ENCODE results near the gene SLC7A11.
"Not testable (repeated sequence)": the region's sequence is repeated elsewhere in the genome, so short reads cannot be mapped to it uniquely, and the experiment has no call there.

Gene SLC7A11

GRCh38 chr4:138241281-138242075 lies 671 bp downstream of the SLC7A11 start:
- DNase-seq: peak; percentile 18

GRCh38 chr4:138239491-138239890 lies 2.7 kb downstream of the SLC7A11 start:
- DNase-seq: no peak

DNA sequence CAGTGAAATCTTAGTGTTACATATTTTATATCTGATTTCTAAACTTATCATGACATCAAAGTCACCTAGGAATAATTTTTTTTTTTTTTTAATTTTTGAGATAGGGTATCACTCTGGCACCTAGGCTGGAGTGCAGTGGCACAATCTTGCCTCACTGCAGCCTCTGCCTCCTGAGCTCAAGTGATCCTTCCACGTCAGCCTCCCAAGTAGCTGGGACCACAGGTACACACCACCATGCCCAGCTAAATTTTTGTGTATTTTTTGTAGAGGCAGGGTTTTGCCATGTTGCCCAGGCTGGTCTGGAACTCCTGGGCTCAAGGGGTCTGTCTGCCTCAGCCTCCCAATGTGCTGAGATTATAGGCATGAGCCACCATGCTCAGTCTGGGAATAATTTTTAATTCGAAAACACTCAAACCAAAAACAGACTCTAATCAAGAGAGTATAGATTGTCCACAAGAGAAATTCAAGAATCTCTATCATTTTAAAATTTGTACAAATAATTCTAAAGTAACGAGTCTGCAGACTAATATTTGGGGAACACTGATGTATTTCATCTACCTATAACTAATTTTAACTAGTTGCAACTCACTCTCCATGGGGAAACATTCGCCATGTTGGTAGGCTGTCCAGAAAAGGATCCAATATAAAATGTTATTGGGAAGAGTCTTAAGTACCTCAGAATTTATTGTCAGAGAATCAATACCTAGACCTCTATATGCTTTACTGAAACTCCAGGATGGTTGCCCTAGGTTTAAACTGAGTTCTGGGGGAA lies 3.4 kb downstream of the SLC7A11 start:
- DNase-seq: no peak

- not testable (repeated sequence) for DNase-seq
Observed at GRCh38 chr4:138237132-138237531, 5.0 kb downstream of the SLC7A11 start.

DNA sequence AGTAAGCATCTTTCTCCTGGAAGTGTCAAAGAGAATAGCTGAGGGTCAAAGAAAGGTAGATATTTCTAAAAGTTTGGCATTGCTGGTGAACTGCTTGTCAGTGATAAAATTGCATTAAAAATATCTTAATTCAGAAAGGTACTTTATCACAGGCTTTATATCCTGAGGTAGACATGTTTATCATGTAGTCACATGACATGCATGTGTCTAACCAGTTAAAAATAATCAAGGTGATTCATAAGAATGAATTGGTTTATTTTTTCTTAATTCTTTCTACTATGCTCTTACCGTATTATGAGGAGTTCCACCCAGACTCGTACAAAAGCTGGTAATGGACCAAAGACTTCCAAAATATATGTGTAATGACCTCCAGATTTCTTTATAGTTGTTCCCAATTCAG lies 6.1 kb downstream of the SLC7A11 start:
- DNase-seq: no peak

DNA sequence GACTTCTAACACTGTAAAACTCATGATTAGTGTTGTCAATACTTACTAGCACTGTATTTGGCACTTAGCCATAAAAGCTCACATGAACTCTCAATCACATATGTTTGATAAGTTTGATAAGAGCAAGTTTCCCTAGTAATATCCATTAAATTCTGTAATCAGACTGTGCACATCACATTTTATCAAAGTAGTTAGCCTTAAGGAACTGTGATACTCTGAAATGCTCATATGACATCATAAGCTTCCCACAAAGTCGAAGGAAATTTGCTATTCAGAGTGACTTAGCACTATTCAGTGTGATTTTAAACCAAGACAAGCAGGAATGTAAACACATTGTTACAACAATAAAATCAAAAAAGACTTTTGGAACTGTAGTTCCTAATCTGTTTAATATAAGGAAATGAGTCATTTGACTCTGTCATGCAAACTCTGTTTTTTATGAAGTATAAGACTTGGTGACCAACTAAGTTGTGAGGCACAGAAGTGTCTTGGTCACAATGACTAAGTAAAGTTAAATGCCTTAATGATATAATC lies 6.7 kb downstream of the SLC7A11 start:
- no peak for DNase-seq

DNA sequence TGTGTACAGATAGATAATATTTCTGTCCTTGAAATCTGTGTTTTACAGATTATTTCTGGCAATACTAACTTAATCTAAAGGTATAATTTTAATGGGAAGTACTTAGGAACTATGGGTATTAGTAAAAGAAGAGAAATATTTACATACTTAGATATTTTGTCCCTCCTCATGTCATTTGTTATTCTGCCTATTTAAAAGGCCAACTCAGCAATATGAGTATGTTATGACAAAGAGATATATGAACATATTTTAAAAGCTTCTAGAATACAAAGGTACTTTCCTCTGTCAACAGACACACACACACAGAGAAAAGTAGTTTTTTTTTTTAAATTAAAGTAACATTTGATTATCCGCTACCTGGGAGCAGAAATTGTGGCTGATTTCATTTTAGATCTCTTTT lies 7.9 kb downstream of the SLC7A11 start:
- no peak for DNase-seq

DNA sequence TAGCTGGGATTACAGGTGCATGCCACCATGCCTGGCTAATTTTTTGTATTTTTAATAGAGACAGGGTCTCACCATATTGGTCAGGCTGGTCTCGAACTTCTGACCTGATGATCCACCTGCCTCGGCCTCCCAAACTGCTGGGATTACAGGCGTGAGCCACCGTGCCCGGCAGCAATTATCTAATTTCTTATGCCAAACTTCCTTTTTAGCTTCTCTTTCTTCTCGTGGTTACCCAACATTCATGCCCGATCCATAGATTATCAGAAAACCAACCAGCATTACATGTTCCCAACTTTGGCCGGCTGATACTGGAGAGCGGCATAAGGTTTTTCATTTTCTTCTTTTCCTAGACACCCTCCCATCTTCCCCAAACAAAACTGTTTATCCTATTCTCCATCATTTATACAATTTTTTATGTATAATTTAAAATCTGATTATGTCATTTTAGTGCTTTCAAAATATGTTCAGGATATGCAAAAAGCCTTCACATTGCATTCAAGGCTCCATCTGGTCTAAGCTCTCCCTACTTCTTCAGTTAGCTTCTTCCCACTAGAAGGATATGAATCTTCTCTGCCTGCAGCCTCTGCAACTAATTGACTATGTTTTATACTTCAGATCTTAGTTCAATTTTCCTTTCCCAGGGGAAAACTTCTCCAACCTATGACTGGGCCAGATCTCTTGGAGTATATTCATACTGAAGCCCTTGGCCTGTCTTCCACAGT lies 8.7 kb downstream of the SLC7A11 start:
- no peak for DNase-seq

- no peak for DNase-seq
Observed at GRCh38 chr4:138232364-138232763, 9.8 kb downstream of the SLC7A11 start.

DNA sequence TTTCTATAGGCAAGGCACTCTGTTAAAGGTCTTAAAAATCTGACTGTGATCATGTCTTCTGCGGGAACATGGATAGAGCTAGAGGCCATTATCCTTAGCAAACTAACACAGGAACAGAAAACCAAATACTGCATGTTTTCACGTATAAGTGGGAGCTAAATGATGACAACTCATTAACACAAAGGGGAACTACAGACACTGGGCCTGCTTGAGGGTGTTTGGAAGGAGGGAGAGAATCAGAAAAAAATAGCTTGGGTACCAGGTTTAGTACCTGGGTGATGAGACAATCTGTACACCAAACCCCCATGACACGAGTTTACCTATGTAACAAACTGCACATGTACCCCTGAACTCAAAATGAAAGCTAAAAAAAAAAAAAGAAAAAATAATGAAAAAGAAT lies 12.1 kb downstream of the SLC7A11 start:
- DNase-seq: no peak

- no peak for DNase-seq
Observed at GRCh38 chr4:138229160-138229559, 13.0 kb downstream of the SLC7A11 start.

DNA sequence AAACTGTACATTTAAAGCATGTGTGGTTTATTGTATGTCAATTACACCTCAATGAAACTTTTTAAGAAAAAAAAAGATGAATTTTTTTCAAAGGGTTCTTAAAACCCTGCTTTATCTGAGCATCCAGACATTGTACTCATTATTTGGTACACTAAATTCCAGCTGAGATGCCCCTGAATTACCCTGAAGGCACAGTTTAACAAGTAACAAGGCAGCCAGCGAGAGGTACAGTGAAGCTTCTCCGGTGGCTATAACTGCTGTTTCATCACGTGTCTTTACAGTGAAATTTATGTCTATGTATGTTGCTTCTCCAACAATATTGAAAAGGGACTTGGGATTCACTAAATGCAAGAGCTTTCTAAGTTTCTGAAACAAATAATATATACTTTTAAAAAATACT lies 15.8 kb downstream of the SLC7A11 start:
- DNase-seq: no peak

DNA sequence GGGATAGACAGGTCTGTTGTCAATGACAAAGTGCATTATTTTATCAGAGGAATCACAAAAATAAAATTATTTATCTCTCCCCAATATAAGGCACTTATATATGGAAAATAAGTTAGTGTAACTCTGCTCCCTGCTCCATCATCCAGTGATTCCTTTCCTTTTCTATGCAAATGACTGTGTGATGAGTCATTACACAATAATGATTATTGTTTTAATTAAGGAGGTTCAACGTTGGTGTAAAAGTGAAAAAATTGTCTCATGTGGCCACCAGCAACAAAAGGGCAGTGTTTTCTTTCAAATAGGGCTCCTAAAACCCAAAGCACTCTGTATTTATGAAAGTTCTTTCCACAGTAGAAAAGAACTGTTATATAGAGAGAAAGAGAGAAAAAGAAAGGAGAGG lies 16.7 kb downstream of the SLC7A11 start:
- no peak for DNase-seq

DNA sequence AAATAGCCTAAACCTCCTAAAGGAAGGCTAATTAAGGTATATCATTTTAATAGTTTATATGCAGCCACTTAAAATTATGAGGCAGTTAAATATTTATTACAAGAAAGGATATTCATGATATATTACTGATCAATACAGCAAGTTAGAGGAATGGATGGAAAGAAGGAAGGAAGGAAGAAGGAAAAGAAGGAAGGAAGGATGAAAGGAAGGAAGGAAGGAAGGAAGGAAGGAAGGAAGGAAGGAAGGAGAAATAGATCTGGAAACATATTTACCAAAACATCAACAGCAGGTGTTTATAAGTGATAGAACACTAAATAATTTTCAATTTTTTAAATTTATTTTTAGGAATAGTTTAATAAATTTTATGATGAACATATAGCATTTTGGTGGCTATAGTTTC lies 17.5 kb downstream of the SLC7A11 start:
- no peak for DNase-seq

GRCh38 chr4:138223231-138223910 lies 18.8 kb downstream of the SLC7A11 start:
- DNase-seq: no peak

GRCh38 chr4:138222046-138222445 lies 20.1 kb downstream of the SLC7A11 start:
- no peak for DNase-seq

GRCh38 chr4:138218976-138219375 lies 23.2 kb downstream of the SLC7A11 start:
- DNase-seq: no peak

- no peak for DNase-seq
Observed at GRCh38 chr4:138217567-138217966, 24.6 kb downstream of the SLC7A11 start.

DNA sequence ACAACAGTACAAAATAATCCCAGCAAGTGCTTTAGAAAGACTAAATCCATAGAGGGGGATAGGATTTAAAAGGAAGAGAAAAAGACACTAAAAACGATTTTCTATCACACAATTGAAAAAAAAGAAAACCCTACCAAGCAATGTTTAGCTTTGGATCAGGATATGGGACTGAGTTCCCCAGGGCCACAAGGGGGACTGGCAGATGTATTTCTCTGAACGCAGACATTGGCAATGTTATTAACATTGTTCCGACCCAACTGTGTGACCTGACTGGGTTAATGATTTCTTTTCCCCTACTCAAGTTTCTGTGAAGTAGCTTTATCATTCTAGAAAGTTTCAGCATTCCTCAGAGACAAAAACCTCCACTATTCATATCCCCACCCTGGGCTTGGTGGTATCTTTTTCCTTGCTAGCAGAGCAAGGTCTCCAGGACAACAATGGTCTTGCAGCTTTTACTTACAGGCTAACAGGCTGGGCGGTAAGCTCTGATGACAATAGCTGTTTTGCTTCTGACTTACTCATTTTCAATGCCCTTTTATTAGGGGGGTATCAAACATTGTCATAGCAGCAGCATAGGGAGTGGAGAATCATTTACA lies 25.8 kb downstream of the SLC7A11 start:
- DNase-seq: no peak

GRCh38 chr4:138210576-138210975 lies 31.6 kb downstream of the SLC7A11 start:
- DNase-seq: not testable (repeated sequence)

DNA sequence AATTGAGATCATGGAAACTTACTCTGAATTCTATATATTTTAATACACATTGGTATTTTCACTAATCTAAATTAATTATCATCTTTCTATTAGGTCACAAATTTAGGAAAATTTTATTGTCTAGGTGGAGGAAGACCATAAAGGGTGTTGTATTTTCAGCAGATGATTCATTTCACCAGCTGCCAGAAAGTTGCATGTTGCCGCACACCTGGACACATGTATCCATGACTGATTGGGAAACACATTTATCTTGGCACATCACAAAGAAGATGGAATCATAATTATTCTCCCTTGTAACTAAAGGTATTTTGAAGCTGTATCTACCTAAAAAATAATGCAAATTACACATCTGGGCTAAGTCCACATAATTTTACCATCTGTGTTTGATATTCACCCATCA lies 33.1 kb downstream of the SLC7A11 start:
- DNase-seq: no peak

DNA sequence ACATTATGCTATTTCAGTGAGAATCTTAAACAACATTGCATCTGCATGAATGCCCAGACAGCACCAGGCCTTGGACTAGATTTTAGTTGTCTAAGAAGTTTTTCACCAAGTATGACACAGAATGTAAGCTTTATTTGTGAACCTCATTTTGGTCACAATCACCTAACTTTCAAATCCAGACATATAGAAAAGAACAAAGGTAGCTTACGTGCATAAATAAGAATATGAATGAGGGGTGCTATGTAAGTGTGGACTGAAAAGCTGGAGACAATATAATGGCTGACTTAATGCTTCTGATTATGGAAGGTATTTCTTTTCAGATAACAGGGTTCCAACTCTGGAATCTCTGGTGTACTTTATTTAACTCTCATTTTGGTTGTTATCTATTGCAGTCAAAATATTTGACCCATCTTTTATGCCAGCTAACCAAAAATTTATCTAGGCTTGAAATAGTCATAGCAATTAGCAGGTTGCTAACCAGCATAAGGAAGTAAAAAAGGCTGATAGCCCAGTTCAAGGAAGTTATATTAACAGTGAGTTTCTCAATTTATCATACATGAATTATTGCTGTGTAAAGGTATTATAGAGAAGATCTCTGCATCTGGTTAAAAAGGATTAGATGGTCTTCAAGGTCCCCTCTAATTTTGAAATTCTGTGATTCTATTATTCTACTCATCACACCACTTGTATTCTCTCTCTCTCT lies 36.5 kb downstream of the SLC7A11 start:
- no peak for DNase-seq

Data from activated T-cell treated with anti-CD3 and anti-CD28 coated beads, Interleukin-2, amount 50 U/mL, for 48 hours (primary cell).